DMS79 (cell line): ENCODE data around the gene DTX3.
"Not testable (repeated sequence)": the region's sequence is repeated elsewhere in the genome, so short reads cannot be mapped to it uniquely, and the experiment has no call there.

Source experiments
- DNase-seq: peaks from one replicate; lab custom pipeline; 2025; lab: John Stamatoyannopoulos, UW

The DTX3 gene

DNA sequence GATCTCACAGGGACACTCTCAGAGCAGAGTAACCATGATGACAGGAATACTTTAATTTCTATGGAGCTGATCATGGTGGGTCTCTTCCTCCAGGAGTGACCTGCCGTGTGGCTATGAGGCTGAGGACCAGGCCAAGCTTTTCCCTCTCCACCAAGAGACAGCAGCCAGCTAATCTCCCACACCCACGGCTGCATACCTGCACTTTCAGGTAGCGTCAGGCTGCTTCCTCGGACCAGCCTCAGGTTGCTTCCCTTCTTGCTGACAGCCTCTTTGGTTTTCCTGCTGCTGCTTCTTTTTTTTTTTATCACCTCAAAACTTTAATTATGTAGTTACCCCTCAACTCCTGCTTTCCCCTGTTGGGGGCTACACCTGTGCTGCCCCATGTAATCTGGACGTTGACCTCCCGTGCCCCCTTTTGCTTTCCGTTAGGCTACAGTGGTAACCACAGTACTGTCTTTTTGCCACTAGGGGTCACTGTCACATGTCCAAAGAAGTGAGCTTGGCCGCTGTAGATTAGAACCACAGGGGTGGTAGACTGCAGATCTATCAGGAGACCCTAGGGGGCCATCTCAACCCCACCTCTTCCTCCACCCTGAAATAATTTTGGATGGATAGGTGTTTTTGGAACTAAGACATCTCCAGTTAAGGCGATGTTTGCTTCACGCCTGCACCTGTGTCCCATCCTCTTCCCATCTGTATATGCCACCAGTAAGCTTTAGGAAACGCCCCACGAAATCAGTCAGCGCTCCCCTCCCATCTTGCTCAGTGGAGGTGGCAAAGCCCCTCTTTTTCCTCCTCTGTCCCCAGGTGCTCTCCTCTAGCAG, 21.4 kb upstream of the DTX3 start:
- peak; percentile 22 for DNase-seq

DNA sequence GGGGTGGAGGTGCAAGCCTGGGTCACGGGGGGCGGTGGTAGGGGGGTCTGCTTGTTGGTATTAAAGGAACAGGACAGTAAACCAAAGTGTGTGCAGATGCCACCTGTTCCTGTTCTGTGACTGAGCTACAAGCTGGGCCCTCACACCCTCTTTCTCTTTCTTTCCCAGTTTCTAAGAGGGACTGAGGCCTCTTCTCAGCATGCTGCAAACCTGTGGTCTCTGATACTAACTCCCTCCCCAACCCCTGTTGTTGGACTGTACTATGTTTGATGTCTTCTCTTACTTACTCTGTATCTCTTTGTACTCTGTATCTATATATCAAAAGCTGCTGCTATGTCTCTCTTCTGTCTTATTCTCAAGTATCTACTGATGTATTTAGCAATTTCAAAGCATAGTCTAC, 20.6 kb upstream of the DTX3 start:
- no peak for DNase-seq

DNA sequence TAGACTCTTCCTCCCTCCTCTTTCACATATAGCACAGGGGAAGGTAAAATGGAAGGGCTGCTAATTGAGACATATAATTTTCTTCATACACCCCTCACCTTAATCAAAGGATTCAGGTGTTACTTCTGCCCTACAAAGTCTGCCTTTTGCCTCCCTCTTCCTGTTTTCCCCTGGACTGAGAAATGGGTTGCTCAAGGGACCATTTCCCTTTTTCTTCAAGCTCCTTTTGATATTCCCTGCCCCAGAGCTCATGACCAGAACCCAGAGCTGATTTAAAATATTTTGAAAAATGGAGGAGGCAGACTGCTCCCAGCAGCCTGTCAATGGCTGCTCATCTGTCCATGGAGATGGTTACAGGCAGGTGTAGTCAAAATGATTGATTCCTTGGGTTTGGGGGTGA, 19.9 kb upstream of the DTX3 start:
- no peak for DNase-seq

DNA sequence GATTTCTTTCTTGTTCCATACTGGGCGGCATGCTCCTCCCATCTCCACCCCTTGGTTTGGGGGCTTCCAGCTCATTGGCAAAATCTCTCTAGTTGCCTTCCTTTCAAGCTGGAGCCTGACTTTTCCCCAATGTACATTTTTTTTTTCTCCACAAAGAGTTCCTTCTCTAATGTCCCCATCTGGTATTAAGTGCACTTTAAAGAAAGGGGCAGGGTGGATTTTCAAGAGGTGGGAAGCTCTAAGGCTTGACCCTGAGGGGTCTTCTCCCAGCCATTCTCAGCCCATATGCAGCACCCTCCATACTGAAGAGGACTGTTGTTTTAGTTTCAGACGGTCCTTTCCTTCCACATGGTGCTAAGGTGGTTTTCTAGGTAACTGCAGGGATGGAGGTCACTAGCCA, 19.5 kb upstream of the DTX3 start:
- no peak for DNase-seq

DNA sequence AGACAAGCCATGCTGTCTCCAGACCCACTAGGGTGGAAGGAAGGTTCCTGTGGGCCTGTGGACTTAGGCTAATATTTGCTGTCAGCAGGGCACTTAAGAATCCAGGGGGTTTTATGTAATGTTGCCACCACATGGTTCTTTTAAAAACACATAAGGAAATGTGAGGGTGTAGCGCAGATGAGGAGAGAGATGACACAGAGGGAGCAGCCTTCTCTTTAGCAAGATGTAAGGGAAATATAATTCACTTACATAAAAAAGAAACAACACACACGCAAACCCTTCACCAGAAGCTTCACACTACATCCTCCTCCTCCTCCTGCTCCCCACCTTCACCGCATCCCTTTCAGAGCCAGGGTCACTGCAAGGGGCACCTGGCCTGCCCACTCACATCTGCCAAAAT, 18.5 kb upstream of the DTX3 start:
- DNase-seq, result no peak

DNA sequence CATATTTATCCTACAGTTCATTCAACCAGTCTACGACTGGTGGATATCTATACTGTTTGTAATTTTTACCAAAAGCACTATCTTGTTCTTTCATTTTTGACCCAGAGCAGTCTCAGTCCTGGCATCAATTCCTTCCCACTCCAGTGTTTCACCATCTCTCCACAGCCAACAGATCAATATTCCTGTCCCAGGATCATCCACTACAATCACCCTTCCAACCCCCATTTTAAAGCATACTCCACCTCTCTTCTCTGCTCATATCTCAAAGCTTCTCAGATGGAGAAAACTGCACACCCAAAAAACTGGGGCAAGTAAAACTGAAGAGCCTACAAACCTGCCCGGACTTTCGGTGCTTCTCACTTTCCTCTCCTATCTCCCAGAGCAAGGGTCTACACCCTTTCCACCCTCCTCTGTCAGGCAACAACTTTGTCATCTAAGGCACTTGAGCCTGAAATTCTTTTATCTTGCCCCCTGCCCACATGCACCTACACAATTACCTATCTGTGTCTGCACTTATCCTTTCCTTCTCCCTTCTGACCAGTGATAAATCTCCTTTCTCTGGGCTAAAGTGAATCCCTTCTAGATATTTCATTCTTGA, 17.7 kb upstream of the DTX3 start:
- DNase-seq, result no peak

DNA sequence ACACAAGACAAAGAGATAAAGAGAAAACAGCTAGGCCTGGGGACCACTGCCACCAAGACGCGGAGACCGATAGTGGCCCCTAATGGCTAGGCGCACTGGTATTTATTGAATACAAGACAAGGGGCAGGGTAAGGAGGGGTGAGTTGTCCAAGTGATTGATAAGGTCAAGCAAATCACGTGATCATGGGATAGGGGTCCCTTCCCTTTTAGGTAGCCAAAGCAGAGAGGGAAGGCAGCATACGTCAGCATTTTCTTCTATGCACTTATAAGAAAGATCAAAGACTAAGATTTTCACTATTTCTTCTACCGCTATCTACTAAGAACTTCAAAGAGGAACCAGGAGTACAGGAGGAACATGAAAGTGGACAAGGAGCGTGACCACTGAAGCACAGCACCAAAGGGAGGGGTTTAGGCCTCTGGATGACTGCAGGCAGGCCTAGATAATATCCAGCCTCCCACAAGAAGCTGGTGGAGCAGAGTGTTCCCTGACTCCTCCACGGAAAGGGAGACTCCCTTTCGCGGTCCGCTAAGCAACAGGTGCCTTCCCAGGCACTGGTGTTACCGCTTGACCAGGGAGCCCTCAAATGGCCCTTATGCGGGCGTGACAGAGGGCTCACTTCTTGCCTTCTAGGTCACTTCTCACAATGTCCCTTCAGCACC, 15.5 kb upstream of the DTX3 start:
- DNase-seq, result not testable (repeated sequence)

DNA sequence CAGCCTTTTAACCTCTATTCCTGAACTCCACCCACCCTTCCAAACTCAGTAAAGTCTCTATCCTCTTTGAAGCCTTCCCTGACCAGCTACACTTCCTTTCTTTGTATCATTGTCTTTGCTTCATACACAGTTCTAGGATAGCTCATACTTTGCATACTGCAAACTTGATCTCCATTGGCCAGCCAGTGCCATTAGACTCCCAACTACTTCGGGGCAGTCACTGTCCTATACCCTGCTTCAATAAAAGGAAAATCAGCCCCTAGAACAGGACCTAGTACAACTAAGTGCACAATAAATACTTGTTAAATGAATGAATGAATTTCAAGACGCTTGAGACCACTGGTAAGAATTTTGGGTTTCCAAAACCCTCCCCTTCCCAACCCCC, 14.2 kb upstream of the DTX3 start:
- no peak for DNase-seq

DNA sequence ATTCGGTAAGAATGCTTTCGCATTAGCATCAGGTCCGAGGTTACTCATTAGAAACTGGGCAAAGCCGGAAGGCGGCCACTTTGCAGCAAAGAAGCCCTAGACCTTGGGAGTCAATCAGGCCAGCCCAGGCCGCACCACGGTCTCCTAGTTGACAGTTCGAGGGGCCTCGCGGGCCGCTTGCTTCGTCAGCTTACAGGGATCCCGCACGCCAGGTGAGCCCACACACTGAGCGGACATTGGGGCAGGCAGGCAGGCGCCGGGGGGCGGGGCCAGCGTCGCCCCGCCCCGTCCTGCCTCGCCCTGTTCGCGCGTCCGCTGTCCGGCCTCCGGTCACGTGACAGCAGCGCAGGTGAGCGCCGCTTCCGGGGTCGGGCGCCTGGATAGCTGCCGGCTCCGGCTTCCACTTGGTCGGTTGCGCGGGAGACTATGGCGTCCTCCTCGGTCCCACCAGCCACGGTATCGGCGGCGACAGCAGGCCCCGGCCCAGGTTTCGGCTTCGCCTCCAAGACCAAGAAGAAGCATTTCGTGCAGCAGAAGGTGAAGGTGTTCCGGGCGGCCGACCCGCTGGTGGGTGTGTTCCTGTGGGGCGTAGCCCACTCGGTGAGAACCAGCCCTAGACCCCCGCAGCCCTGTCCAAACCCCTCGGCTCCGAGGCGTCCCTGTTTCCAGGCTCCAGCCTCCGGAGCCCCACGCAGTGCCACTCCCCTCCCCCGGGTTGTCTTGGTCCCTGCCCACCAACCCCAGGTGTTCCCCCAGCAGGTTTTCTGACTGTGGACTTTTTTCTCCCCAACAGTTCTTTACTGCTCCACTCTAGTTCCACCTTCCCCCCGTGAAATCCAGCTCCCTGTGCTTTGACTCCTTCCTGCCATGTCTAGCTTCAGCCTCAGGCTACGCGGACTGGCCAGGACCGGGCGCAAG, 13.5 kb upstream of the DTX3 start, which contains the start of gene PIP4K2C:
Gene PIP4K2C, plus strand, starts transcription at position 329 of the 918 bp plus-strand sequence. Its CDS starts 98 bp downstream, at position 427.
- peak; percentile 62 for DNase-seq

DNA sequence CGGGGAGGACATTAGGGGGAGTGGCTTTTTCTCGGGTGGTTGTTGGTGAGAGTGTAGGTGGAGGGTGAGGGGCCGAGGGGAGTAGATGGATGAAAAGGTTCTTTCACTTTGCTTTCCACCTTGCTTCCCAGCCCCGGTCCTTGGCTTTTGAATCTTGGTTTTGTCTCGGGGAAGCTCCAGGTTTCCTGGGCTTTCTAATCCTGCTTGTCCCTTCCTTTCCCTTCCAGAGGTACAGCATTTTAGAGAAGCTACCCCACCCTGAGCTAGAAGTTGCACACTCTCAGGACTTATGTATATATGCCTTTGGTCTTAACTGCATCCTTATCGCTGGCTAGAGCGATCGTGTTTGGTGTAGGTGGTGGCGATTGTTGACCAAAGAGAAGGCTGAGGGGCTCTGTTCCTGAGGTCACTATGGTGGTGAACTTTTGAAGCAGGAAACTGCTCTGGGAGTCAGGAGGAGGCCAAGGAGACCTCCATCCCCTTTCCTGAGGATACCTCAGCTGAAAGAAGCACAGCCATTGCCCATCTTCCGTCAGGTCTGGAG, 12.8 kb upstream of the DTX3 start:
- DNase-seq, result no peak

DNA sequence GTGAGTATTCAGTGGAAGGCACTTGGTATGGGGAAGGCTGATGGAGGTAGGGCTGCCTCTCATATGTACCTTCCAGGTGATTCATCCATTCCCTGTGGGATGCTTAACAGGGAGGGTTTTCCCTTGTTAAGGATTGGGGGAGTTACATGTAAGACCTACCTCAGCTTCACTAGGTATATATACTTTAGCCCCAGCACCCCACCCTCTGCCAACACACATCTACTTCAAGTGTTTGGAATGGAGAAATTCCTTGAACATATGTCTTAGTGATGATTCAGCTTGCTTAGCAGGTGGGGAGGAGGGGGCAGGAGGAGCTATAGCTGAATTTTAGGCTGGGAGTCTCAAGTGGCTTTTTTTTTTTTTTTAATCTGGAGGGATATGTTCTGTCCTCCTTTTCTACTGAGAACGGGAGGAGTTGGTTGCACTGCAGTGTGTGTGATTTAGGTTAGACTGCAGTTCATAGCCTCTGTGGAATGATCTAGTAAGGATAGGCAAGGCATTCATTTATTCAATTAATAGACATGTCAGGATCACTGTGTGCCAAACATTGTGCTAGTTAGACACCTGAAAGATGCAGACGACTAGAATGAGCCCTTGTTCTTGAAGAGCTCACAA, 12.0 kb upstream of the DTX3 start:
- DNase-seq, result no peak

DNA sequence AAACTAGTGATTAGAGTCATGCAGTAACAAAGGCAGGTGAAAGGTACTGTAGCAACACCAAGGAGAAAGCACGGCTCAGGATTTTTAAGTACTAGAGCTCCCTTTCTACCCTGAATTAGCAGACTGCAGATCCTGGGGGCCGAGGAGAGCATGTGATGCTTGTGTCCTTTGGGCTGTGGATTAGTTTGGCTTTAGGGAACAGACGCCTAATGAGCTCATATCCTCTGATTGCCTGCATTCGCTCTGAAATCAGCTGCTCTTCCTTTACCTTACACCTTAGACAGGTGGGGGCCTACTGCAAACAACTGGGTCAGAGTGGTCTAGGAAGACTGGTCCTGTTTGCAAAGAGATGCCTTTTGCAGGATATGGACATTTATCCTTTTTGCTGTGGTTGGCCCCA, 11.4 kb upstream of the DTX3 start:
- DNase-seq, result no peak

DNA sequence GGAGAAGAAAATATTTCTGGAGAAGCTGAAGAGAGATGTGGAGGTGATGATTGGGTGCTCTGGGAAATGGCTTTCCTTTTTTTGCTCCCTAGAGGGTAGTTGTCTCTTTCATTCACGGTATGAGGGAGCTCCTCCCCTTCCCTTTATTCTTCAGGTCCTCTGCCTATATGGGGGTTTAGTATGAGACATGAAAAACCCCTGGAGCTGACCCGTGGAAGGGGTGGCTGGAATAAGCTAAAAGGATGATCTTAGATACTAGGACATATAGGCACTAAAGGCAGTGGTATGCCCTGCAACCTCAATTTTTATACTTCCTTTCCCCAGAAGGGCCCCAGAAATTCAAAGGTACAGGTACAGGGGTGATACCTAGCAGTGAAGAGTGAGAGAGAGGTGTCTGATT, 4.2 kb upstream of the DTX3 start:
- no peak for DNase-seq

DNA sequence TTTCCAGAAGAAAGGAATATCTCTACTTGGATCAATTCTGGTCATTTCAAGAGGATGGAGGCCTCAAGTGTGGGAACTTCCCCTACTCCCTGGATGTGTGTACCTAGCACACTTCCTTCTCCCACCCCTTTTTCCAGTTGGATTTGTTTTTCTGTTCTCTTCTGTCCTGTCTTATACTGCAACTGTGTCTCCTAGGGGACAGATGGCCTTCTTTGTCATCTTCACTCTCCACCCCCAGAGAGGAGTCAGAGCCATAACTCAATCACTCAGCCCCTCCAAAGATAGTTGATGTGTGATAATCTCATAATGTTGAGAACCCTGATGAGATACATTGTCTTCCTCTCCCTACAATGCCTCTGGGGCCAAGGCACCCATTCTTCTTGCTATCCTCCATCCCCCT, 2.1 kb upstream of the DTX3 start:
- DNase-seq, result no peak

DNA sequence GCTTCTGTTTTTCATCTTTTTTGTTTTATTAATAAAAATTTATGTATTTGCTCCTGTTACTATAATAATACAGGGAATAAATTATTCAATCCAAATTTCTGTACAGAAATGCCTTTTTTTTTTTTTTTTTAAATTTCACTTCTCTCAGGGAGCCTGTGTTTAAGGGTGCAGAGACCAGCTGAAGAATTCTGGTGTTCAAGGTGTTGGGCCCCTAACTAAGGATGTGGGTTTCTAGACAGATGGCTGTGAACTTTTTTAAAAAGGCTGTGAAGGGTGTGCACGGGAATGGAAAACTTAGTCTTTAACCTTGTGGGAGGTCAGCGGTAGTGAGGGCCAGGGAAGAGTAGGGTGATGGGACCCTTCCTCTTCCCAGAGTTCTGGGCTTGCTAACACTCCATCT, 1.3 kb upstream of the DTX3 start:
- no peak for DNase-seq

DNA sequence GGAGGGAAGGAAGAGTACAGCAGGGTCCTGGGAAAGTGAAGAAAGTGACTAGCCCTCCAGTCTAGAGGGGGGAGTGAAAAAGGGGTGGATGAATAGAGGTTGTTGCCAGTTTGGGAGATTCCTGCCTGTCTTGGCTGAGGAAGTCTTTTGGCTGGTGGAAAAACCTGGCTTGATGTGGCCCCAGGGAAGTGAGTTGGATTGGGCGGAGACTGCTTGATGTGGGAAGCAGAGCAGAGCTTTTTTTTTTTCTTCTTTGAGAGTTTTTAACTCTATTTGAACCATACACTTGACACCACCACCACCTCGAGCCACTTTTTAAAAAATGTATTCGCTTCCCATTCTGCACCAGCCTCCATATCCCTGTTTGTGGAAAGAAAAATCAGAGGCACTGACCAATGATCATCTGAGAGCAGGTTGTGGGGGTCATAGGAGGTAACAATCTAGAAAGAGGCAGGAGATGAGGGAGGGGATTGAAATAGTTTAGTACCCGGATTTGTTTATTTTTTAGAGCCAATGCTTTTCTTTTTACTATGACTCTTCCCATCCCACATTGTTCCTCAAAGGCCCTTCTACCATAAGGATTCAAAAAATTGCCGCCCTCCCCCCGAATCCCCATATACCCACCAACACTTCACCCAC, 690 bp upstream of the DTX3 start:
- no peak for DNase-seq

DNA sequence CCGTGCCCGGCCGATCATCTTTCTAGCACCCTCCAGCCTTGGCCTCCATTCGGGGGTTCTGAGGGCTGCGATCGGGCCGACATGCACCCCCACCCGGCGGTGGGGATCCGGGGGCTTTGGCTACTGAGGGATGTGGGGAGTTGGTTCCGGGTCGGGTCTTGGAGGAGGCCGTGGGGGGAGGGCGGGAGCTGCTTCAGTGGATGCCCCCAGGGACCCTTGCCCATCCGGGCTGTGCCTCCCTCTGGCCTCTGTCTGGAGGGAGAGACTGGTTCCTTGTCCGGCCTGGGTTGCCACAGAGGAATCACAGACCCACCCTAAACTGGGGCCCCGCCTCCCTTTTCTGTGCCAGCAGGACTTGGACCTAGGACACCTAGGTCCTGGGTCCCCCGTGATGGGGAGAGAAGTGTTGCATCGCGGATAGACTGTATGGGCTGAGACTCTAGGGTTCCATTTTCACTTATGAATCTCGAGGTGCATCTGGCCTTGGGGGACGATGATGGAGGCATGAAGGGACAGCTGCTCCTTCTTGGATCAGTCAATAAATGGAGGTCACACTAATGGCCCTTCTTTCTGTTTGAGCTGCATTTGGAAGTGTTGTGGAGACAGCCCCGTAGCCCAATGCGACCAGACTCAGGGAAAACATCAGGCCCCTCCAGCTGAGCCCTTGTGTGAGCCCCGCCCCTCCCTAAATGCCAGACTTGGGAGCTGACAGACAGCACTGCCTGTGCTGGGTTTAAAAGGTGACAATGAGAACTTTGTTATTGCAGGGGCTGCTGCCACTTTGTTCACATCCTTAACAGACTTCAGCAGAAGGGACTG, 577 bp downstream of the DTX3 start:
- no peak for DNase-seq

DNA sequence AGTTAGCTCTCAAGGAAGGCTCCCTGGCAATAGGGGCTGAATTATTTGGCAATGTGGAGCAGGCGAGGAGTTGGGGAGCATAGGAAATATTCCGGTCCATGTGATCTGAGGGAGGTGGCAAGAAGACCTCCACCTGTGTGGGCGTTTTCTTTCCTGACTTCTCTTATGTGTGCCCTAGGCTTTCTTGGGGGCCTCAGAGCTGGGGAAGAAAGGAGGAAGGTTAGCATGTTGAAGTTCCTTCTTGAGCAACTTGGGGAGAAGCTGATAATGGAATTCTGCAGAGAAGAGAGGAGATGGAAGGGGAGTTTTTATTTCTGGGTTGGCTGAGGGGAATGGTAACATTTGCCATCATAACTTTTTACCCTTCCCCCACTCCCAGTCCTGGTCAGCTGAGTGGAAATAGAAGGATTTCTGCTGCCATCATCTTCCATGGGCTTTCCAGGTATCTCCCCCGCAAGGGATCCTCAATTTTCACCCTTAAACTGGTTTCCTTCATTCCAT, 1.2 kb downstream of the DTX3 start:
- no peak for DNase-seq

DNA sequence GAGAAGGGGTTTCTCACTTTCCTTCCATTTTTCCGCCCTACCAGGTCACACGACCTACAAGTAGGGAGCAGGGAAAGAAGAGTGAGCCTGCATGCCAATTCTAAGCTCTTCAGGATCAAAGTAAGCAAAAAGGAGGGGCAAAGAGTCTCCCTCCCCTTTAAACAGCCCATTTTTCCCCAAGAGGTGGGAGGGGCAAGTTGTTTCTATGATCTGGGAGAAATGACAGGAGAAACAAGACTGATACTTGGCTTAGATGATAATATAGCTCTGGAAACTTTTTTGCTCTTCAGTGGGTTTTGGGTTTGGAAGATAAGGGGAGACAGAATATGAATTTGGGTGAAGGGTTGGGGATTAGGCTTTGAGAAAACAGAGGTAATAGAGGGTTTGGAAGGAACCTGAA, 1.8 kb downstream of the DTX3 start:
- no peak for DNase-seq

DNA sequence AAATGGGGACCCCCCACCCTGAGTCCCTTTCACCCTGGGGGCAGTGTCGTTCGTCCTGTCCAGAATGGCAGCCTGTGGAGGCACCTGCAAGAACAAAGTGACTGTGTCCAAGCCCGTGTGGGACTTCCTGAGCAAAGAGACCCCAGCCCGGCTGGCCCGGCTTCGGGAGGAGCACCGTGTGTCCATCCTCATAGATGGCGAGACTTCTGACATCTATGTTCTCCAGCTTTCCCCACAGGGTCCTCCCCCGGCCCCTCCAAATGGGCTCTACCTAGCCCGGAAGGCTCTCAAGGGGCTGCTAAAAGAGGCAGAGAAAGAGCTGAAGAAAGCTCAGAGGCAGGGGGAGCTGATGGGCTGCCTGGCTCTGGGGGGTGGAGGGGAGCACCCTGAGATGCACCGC, 2.2 kb downstream of the DTX3 start:
- DNase-seq, result no peak
